Colonic mucosa (tissue), 4 donors: Measurements from ENCODE around the gene ARHGAP42. TPM values are rescaled to one million over a fixed set of nuclear protein-coding genes. Genes with fewer than 3 reads are reported as not detected.

Source experiments
- DNase-seq: peaks from one replicate; pipeline ENCODE4 v3.0.0-alpha.2; 2020
- H3K27ac ChIP-seq: fragments of 200-600 bp; one replicate; pipeline ENCODE4 v1.8.0; 2021
- H3K27me3 ChIP-seq: fragments of 200-600 bp; one replicate; pipeline ENCODE4 v1.8.0; 2021
- H3K36me3 ChIP-seq: fragments of 200-600 bp; one replicate; pipeline ENCODE4 v1.8.0; 2021
- H3K4me1 ChIP-seq: fragments of 200-600 bp; one replicate; pipeline ENCODE4 v1.8.0; 2021; ENCODE audit warnings: mild to moderate bottlenecking
- H3K4me3 ChIP-seq: fragments of 200-600 bp; one replicate; pipeline ENCODE4 v1.8.0; 2021
- H3K9ac ChIP-seq, 2 donors: one replicate each; pipeline ENCODE4 v1.7.0; 2013; ENCODE audit warnings: control low read depth in 2 of 2, low read depth in 2 of 2, low read length in 2 of 2
- H3K9me3 ChIP-seq: fragments of 200-600 bp; one replicate; pipeline ENCODE4 v1.8.0; 2021
- intact Hi-C: fragments of 100-400 bp; cut with DNase I; formaldehyde crosslinking; loops from one replicate; pipeline ENCODE4 v1.14.1; 2022
- total RNA-seq, 2 donors: library from RNA; stranded (reverse); fragmentation: NEBNext Ultra II Directional in 1 of 2; extraction: Animal tissue kit (Norgen Biotek cat#: 25700) in 1 of 2; gene quantifications; one replicate each; pipeline ENCODE4 v1.2.1, GENCODE V29; 2021
- TF ChIP-seq, protein P1 (sequence below): fragments of 200-600 bp; IDR thresholded peaks from one replicate; pipeline ENCODE4 v1.8.0; 2022; ENCODE audit warnings: antibody characterized with exemption, mild to moderate bottlenecking
- donor health status: healthy.
- donor health status: DM: no; HTN: no; CAD: no.
- donor health status: DM: no; HTN: no; CAD: no.

The ARHGAP42 gene
- total RNA-seq, 2 donors from 2014 or later, result 13.4 to 15.9 TPM

DNA sequence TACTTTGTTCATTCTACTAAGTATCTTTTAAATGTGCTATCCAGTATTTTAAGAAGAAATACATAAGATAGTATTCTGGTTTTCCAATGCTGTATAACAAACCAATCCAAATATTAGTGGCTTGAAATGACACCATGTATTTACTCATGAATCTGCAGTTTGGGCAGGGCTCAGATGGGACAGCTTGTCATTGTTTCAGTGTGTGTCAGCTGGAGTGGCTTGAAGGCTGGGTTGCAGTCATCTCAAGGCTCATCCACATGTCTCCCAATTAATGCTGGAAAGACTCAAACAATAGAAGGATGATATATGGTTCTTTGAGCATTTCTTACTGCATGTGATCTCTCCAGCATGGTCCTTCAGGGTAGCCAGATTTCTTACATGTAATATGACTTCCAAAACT is 146.2 kb downstream of the ARHGAP42 start:
- intact Hi-C loops, result no loop called here
- Histone ChIP-seq H3K36me3 (no peaks in the 10 kb centered on the region), H3K27me3 (no peaks in the 10 kb centered on the region), H3K4me3 (no peak overlapping the region), H3K27ac (no peak overlapping the region), H3K4me1 (no peaks in the 10 kb centered on the region), H3K9me3 (no peaks in the 10 kb centered on the region), H3K9ac (no peak overlapping the region)
- no peak for DNase-seq
- TF ChIP-seq, protein P1, sequence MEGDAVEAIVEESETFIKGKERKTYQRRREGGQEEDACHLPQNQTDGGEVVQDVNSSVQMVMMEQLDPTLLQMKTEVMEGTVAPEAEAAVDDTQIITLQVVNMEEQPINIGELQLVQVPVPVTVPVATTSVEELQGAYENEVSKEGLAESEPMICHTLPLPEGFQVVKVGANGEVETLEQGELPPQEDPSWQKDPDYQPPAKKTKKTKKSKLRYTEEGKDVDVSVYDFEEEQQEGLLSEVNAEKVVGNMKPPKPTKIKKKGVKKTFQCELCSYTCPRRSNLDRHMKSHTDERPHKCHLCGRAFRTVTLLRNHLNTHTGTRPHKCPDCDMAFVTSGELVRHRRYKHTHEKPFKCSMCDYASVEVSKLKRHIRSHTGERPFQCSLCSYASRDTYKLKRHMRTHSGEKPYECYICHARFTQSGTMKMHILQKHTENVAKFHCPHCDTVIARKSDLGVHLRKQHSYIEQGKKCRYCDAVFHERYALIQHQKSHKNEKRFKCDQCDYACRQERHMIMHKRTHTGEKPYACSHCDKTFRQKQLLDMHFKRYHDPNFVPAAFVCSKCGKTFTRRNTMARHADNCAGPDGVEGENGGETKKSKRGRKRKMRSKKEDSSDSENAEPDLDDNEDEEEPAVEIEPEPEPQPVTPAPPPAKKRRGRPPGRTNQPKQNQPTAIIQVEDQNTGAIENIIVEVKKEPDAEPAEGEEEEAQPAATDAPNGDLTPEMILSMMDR, result no peak

GRCh38 chr11:100835854-100836253 is 148.8 kb downstream of the ARHGAP42 start:
- DNase-seq, result no peak
- Histone ChIP-seq H3K9ac (no peak overlapping the region), H3K4me1 (no peaks in the 10 kb centered on the region), H3K36me3 (no peaks in the 10 kb centered on the region), H3K9me3 (no peaks in the 10 kb centered on the region), H3K4me3 (no peak overlapping the region), H3K27ac (no peak overlapping the region), H3K27me3 (no peaks in the 10 kb centered on the region)
- intact Hi-C loops, result no loop called here
- TF ChIP-seq, protein P1, result no peak

DNA sequence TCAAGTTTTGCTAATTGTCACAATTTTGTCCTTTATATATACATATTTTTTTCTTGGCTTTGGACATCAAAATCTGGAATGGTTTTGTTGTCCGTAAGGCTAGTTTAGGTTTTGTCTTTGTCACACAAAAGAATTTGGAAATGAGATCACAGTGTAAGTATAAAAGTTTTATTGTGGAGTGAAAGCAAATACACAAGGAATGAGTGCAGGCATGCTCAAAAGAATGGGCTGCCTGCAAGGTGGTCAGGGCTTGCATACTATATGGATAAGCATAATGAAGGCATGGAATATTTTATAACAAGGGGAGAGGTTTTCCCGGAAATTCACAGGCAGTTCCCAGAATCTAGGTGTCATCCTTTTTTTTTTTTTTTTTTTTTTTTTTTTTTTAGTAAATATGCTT is 150.2 kb downstream of the ARHGAP42 start:
- DNase-seq, result no peak
- no peak overlapping the region for H3K27ac ChIP-seq
- H3K36me3 ChIP-seq, result no peaks in the 10 kb centered on the region
- no peak overlapping the region for H3K4me3 ChIP-seq
- intact Hi-C loops, result no loop called here
- H3K9me3 ChIP-seq, result no peaks in the 10 kb centered on the region
- no peak overlapping the region for H3K9ac ChIP-seq
- H3K4me1 ChIP-seq, result no peaks in the 10 kb centered on the region
- no peaks in the 10 kb centered on the region for H3K27me3 ChIP-seq
- TF ChIP-seq, protein P1, result no peak

DNA sequence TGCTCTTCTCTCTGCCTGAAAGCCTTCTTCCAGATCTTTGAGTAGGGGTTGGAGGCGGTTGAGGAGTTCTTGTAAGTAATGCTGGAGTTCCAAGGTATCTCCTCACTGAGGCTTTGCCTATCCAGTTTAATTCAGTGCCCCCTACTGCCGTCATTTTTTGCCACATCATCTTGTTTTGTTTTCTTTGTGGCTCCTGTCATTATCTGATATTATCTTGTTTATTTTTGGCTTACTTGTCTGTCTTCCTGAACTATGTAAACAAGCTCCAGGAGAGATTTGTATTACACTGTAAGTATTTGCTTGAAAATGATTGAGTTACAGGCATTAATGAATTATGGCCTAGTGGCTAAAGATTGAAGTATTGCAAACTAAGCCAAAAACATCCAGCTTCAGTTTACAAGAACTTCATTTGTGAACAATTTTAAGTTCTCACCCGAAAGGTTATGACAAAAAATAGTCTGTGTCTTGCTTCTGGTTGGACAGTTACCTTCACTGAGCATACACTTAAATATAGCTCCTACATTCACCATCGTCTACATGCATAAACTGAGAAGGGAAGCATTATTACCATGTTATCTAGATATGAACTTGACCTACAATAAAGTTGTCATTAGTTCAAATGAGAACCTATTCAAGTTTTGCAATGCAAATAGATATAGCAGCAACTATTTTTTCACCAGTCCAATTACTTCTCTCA is 154.8 kb downstream of the ARHGAP42 start:
- Histone ChIP-seq H3K36me3 (no peaks in the 10 kb centered on the region), H3K9ac (no peak overlapping the region), H3K27ac (no peak overlapping the region), H3K9me3 (no peaks in the 10 kb centered on the region), H3K27me3 (no peaks in the 10 kb centered on the region), H3K4me3 (no peak overlapping the region), H3K4me1 (no peaks in the 10 kb centered on the region)
- TF ChIP-seq, protein P1, result no peak
- DNase-seq, result no peak
- intact Hi-C loops, result no loop called here

DNA sequence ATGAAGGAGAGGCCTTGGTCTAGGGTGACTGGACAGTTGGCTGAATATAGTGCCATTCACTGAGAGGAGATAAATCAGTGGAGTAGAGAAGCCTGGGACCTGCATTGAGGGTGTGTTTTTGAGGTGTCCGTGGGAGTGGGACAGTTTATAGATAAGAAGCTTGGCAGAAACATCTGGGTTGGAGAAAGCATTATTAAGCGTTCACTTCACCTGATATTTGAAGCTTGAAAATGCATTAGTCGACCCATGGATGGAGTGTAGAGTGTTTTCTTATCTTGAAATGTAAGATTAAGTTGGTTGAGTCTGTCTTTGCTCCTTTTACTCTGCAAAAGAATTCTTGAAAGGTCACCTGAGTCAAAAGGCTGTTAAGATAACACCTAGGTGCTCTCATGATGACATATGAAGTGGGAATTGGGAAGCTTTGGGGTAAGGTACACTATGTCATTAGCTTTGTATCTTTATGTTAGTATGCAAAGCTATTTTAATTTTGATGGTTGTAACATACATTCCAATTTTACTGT is 160.7 kb downstream of the ARHGAP42 start:
- H3K9ac ChIP-seq, result no peak overlapping the region
- TF ChIP-seq, protein P1, result no peak
- intact Hi-C loops, result no loop called here
- H3K4me1 ChIP-seq, result no peaks in the 10 kb centered on the region
- no peaks in the 10 kb centered on the region for H3K27me3 ChIP-seq
- H3K36me3 ChIP-seq, result no peaks in the 10 kb centered on the region
- no peak for DNase-seq
- H3K27ac ChIP-seq, result no peak overlapping the region
- H3K9me3 ChIP-seq, result no peaks in the 10 kb centered on the region
- H3K4me3 ChIP-seq, result no peak overlapping the region
